Smooth muscle cell (in vitro differentiated cells): ENCODE measurements around the gene CRLF1. TPM values are rescaled to one million over a fixed set of nuclear protein-coding genes. Genes with fewer than 3 reads are reported as not detected.

Source experiments
- DNase-seq: peaks from one replicate; lab custom pipeline; 2025; ENCODE audit not compliant: unreplicated experiment; lab: John Stamatoyannopoulos, UW
- H2AFZ ChIP-seq: fragments of 200-600 bp; sonication (generic); 2 replicates; pipeline ENCODE4 v1.6.0; 2016; ENCODE audit warnings: antibody characterized with exemption, low read depth, mild to moderate bottlenecking
- H3F3A ChIP-seq: fragments of 200-600 bp; sonication (generic); 2 replicates; pipeline ENCODE4 v1.6.0; 2017; ENCODE audit warnings: antibody characterized with exemption, low read depth
- H3K27ac ChIP-seq: fragments of 200-600 bp; sonication (generic); 2 replicates; pipeline ENCODE4 v1.5.1; 2016; ENCODE audit warnings: low read depth, mild to moderate bottlenecking
- H3K27me3 ChIP-seq: fragments of 200-600 bp; sonication (generic); 2 replicates; pipeline ENCODE4 v1.6.1; 2016; ENCODE audit warnings: low read depth, mild to moderate bottlenecking
- H3K36me3 ChIP-seq: fragments of 200-600 bp; sonication (generic); 2 replicates; pipeline ENCODE4 v1.5.1; 2016; ENCODE audit warnings: low read depth
- H3K4me1 ChIP-seq: fragments of 200-600 bp; sonication (generic); 2 replicates; pipeline ENCODE4 v1.5.1; 2016; ENCODE audit warnings: low read depth
- H3K4me2 ChIP-seq: fragments of 200-600 bp; sonication (generic); 2 replicates; pipeline ENCODE4 v1.6.0; 2016; ENCODE audit warnings: mild to moderate bottlenecking
- H3K4me3 ChIP-seq: fragments of 200-600 bp; sonication (generic); 2 replicates; pipeline ENCODE4 v1.5.1; 2016; ENCODE audit warnings: mild to moderate bottlenecking
- H3K79me2 ChIP-seq: fragments of 200-600 bp; sonication (generic); 2 replicates; pipeline ENCODE4 v1.6.0; 2016; ENCODE audit warnings: low read depth, mild to moderate bottlenecking
- H3K9ac ChIP-seq: fragments of 200-600 bp; sonication (generic); 2 replicates; pipeline ENCODE4 v1.6.0; 2016; ENCODE audit warnings: low read depth
- H3K9me3 ChIP-seq: fragments of 200-600 bp; sonication (generic); replicated peaks from 2 replicates; pipeline ENCODE4 v1.5.1; 2016; ENCODE audit warnings: low read depth
- H4K20me1 ChIP-seq: fragments of 200-600 bp; sonication (generic); 2 replicates; pipeline ENCODE4 v1.6.0; 2016; ENCODE audit warnings: low read depth
- CTCF ChIP-seq: fragments of 200-600 bp; sonication (generic); IDR thresholded peaks from 2 replicates; pipeline ENCODE4 v1.5.1; 2017; ENCODE audit warnings: borderline replicate concordance, mild to moderate bottlenecking, antibody characterized with exemption; ENCODE audit not compliant: insufficient read depth, poor library complexity, severe bottlenecking
- WGBS: methylation state at CpG from one replicate; pipeline ENCODE4 v1.1.7; 2016; ENCODE audit warnings: low lambda C conversion rate; 5-methylcytosine and 5-hydroxymethylcytosine counted together
- polyA plus RNA-seq: library from polyadenylated mRNA; unstranded; fragments of >200 nt; fragmentation: Nextera tagmentation; extraction: Ambion mirVana; gene quantifications from 2 replicates; pipeline ENCODE4 v1.2.1, GENCODE V29; 2016
- total RNA-seq: library from RNA; depleted of rRNA; stranded (reverse); fragments of >200 nt; gene quantifications from 2 replicates; pipeline ENCODE4 v1.2.3, GENCODE V29; 2014

The CRLF1 gene
- total and polyA plus RNA-seq, 2 experiments from 2014 or later, result 196 to 1,048 TPM

- Histone ChIP-seq H3K4me3 (no peak overlapping the region), H3K9me3 (no peaks in the 10 kb centered on the region), H3F3A (peaks cover 11% of the 10 kb centered on the region), H2AFZ (no peak overlapping the region), H4K20me1 (peaks cover 14% of the 10 kb centered on the region), H3K4me1 (peaks cover 46% of the 10 kb centered on the region), H3K27ac (no peak overlapping the region), H3K36me3 (no peaks in the 10 kb centered on the region), H3K9ac (no peak overlapping the region), H3K4me2 (no peak overlapping the region), H3K79me2 (peaks cover 9% of the 10 kb centered on the region), H3K27me3 (peaks cover 81% of the 10 kb centered on the region)
- 56% methylated on average over 9 of the region's 9 CpGs for WGBS
- DNase-seq, result no peak
- TF ChIP-seq CTCF, result no peak
Measured at GRCh38 chr19:18608805-18609716, 2.5 kb upstream of the CRLF1 start.

GRCh38 chr19:18608102-18608804 is 1.7 kb upstream of the CRLF1 start:
- Histone ChIP-seq H3K9me3 (no peaks in the 10 kb centered on the region), H3K27ac (no peak overlapping the region), H3K27me3 (peaks cover 75% of the 10 kb centered on the region), H2AFZ (no peak overlapping the region), H3K9ac (no peak overlapping the region), H3K4me1 (peaks cover 54% of the 10 kb centered on the region), H3K4me2 (peak overlapping the region; percentile 91), H4K20me1 (peaks cover 20% of the 10 kb centered on the region), H3K79me2 (peaks cover 12% of the 10 kb centered on the region), H3F3A (peaks cover 12% of the 10 kb centered on the region), H3K36me3 (no peaks in the 10 kb centered on the region), H3K4me3 (peak overlapping the region; percentile 45)
- DNase-seq, result no peak
- 50% methylated on average over 5 of the region's 5 CpGs for WGBS
- no peak for TF ChIP-seq CTCF

DNA sequence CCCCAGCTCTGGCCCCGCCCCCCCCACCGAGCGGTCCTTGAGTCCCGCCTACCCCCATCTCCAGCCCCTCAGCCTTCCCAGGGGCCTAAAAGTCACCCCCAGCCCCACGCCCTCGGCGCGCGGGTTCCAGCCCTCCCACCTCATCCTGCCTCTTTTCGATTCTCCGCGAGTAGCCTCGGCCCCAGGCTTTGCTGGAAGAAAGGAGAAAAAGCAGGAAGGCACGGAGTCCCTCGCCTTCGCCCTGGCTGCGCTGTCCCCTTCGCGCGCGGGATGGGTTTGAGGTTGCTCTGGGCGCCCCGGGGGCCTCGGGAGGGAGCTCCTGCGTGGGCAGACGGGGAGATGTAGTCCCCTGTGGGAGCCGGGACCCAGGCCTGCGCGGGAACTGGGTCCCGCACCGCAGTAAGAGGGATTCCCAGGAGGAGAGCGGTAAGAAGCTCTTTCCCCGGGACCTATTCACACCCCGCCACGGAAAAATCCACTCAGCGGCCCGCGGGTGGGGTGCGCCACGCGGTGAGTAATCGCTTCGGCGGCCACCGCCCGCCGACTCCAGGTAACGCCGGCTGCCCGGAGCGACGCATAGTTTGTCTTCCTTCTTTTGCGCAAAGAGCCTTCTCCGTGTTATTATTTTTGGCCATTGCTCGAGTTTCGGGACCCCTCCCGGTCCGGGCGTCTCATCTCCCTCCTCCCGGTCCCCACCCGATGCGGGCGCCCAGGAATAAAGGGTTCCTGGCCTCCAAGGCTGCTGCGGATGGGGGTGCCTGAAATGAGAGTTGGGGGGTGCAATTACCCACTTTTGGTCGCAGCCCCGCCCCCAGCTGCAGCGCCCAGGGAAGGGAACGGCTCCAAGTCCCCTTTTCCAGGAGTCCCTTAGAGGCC is 865 bp upstream of the CRLF1 start:
- Histone ChIP-seq H3K4me3 (peak overlapping the region; percentile 45), H3F3A (peaks cover 12% of the 10 kb centered on the region), H4K20me1 (peaks cover 26% of the 10 kb centered on the region), H3K9me3 (no peaks in the 10 kb centered on the region), H3K27me3 (peaks cover 71% of the 10 kb centered on the region), H2AFZ (no peak overlapping the region), H3K9ac (no peak overlapping the region), H3K79me2 (peaks cover 18% of the 10 kb centered on the region), H3K36me3 (no peaks in the 10 kb centered on the region), H3K4me2 (peak overlapping the region; percentile 91), H3K4me1 (peaks cover 49% of the 10 kb centered on the region), H3K27ac (no peak overlapping the region)
- TF ChIP-seq CTCF, result no peak
- 4% methylated on average over 61 of the region's 68 CpGs for WGBS
- no peak for DNase-seq
